HEK293T (cell line): Measurements from ENCODE around the gene NECTIN1.
A peak's percentile ranks its signal among the peaks of the same experiment; 100 is the strongest.

Source experiments
- CTCF ChIA-PET: fragments of 350-600 bp; formaldehyde crosslinking; extraction: SDS; loops from one replicate; lab custom pipeline; 2021; ENCODE audit warnings: antibody characterized with exemption, inconsistent platforms; lab: Yijun Ruan, JAX
- POLR2A ChIA-PET: fragments of 350-600 bp; formaldehyde crosslinking; extraction: SDS; loops from one replicate; lab custom pipeline; 2020; ENCODE audit warnings: antibody characterized with exemption, inconsistent platforms; lab: Yijun Ruan, JAX
- DNase-seq: peaks from one replicate; pipeline ENCODE4 v3.0.0; 2012; ENCODE audit warnings: mixed read lengths; ENCODE audit errors: extremely low spot score
- ARNT ChIP-seq: fragments of 450-650 bp; IDR thresholded peaks from 2 replicates; pipeline ENCODE4 v1.6.1; 2017; ENCODE audit warnings: mild to moderate bottlenecking
- BHLHE40 ChIP-seq: fragments of 450-650 bp; IDR thresholded peaks from 2 replicates; pipeline ENCODE4 v1.6.1; 2016; ENCODE audit warnings: mild to moderate bottlenecking, moderate library complexity, borderline replicate concordance
- CTBP1 ChIP-seq: fragments of 450-650 bp; IDR thresholded peaks from 2 replicates; pipeline ENCODE4 v1.6.1; 2016; ENCODE audit warnings: borderline replicate concordance
- ELF4 ChIP-seq: fragments of 450-650 bp; IDR thresholded peaks from 2 replicates; pipeline ENCODE4 v1.6.1; 2017; ENCODE audit warnings: antibody characterized with exemption
- FOXA1 ChIP-seq: fragments of 450-650 bp; IDR thresholded peaks from 2 replicates; pipeline ENCODE4 v1.6.1; 2016; ENCODE audit warnings: mild to moderate bottlenecking
- FOXK2 ChIP-seq: fragments of 450-650 bp; IDR thresholded peaks from 2 replicates; pipeline ENCODE4 v1.6.1; 2016; ENCODE audit warnings: mild to moderate bottlenecking
- FOXM1 ChIP-seq: fragments of 450-650 bp; IDR thresholded peaks from 2 replicates; pipeline ENCODE4 v1.6.1; 2017; ENCODE audit warnings: mild to moderate bottlenecking, borderline replicate concordance
- HDGF ChIP-seq: fragments of 450-650 bp; IDR thresholded peaks from 2 replicates; pipeline ENCODE4 v1.6.1; 2017; ENCODE audit warnings: antibody characterized with exemption, borderline replicate concordance
- L3MBTL2 ChIP-seq: fragments of 450-650 bp; conservative IDR thresholded peaks from 2 replicates; pipeline ENCODE4 v1.6.1; 2016; ENCODE audit warnings: mild to moderate bottlenecking
- LEF1 ChIP-seq: fragments of 450-650 bp; IDR thresholded peaks from 2 replicates; pipeline ENCODE4 v1.6.1; 2017; ENCODE audit warnings: mild to moderate bottlenecking, borderline replicate concordance
- NFRKB ChIP-seq: fragments of 450-650 bp; IDR thresholded peaks from 2 replicates; pipeline ENCODE4 v1.6.1; 2016; ENCODE audit warnings: mild to moderate bottlenecking, moderate library complexity
- SP1 ChIP-seq: fragments of 450-650 bp; IDR thresholded peaks from 2 replicates; pipeline ENCODE4 v1.6.1; 2017
- SUZ12 ChIP-seq: fragments of 450-650 bp; IDR thresholded peaks from 2 replicates; pipeline ENCODE4 v1.6.1; 2016; ENCODE audit warnings: mild to moderate bottlenecking
- TARDBP ChIP-seq: fragments of 450-650 bp; IDR thresholded peaks from 2 replicates; pipeline ENCODE4 v1.6.1; 2016
- ZNF384 ChIP-seq: fragments of 450-650 bp; IDR thresholded peaks from 2 replicates; pipeline ENCODE4 v1.6.1; 2016
- TF ChIP-seq, protein P1 (sequence below): fragments of 450-650 bp; IDR thresholded peaks from 2 replicates; pipeline ENCODE4 v1.6.1; 2016

Gene NECTIN1

DNA sequence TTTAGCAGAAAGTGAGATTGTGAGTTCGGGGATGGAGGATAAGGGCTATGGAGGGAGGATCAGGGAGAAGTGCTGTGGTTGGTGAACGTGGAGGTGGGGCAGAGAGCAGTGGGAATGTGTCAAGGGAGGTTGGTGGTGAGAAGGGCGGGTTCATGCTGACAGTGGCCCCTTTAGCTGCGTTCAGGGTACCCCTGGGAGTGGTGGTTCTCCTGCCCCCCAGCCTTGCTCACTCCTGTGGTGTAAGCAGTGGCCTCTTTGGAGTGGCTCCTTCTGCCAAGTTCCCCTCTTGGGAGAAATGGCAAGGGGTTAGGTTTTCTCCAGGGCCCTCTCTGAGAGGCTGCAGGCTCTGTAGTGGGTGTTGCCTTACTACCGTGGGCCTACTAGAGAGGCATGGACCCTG is 16.1 kb upstream of the NECTIN1 start:
- ChIA-PET CTCF (interaction anchor here (2.2 kb wide), 1 partner anchor 15 kb away, joined by 5 read pairs; no protein-coding TSS in a partner anchor), POLR2A (no interaction called here)
- TF ChIP-seq FOXM1 = no peak
- TF ChIP-seq, protein P1, sequence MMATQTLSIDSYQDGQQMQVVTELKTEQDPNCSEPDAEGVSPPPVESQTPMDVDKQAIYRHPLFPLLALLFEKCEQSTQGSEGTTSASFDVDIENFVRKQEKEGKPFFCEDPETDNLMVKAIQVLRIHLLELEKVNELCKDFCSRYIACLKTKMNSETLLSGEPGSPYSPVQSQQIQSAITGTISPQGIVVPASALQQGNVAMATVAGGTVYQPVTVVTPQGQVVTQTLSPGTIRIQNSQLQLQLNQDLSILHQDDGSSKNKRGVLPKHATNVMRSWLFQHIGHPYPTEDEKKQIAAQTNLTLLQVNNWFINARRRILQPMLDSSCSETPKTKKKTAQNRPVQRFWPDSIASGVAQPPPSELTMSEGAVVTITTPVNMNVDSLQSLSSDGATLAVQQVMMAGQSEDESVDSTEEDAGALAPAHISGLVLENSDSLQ = no peak
- no peak for TF ChIP-seq TARDBP
- no peak for DNase-seq

DNA sequence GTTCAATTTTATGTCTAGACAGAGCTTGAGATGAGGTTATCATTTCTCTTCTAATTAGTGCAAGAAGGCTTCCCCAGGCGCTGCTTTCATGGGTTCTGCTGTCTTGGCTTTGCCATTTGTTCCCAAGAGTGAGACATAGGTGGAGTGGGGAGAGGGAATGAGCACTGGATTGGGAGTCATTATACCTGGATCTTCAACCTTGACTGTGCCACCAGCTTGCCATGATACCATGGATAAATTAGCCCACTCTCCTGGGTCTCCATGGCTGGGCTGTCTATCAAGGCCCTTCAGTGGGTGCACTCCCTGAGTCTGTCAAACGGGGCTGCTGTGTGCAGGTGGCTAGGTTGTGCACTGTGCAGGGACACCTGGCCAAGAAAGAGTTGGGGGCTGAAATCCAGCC is 15.6 kb upstream of the NECTIN1 start:
- ChIA-PET POLR2A (no interaction called here), CTCF (interaction anchor here (2.2 kb wide), 1 partner anchor 15 kb away, joined by 5 read pairs; no protein-coding TSS in a partner anchor)
- no peak for TF ChIP-seq HDGF
- no peak for TF ChIP-seq FOXM1
- TF ChIP-seq NFRKB = no peak
- no peak for TF ChIP-seq FOXK2
- no peak for TF ChIP-seq ELF4
- TF ChIP-seq L3MBTL2 = no peak
- no peak for TF ChIP-seq FOXA1
- TF ChIP-seq ARNT = no peak
- TF ChIP-seq, protein P1 = no peak
- no peak for TF ChIP-seq ZNF384
- TF ChIP-seq CTBP1 = no peak
- no peak for TF ChIP-seq LEF1
- TF ChIP-seq SUZ12 = no peak
- TF ChIP-seq TARDBP = no peak
- TF ChIP-seq BHLHE40 = no peak
- TF ChIP-seq SP1 = no peak
- DNase-seq = no peak

DNA sequence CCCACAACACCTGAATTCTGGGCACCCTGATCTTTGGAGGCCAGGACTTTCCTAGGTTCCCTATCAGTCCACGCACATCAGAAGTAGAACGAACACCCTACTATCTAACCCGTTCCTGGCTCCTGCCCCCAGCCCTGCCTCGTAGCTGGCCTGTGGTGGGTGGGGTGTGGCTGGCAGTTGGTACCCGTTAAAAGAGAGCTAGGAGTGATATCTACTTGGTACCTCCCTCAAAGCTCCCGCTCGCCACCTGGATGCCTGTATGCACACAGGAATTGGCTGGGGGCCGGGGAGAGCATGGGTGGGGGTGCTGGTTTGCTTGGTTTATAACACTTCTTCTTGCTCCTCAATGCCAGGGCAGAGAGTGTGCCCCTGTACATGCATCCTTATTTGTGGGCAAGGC is 14.0 kb upstream of the NECTIN1 start:
- POLR2A ChIA-PET = no interaction called here
- DNase-seq = no peak
- CTCF ChIA-PET = interaction anchor here (0.7 to 2.2 kb wide), 2 partner anchors 13 to 144 kb away, joined by 3 to 5 read pairs; no protein-coding TSS in a partner anchor
- TF ChIP-seq NFRKB (no peak), L3MBTL2 (no peak), BHLHE40 (no peak), CTBP1 (no peak), ZNF384 (no peak), FOXK2 (no peak), FOXM1 (no peak), ARNT (no peak), LEF1 (no peak), SUZ12 (no peak), FOXA1 (no peak), ELF4 (no peak), TARDBP (no peak), HDGF (no peak)
- TF ChIP-seq, protein P1 = no peak

DNA sequence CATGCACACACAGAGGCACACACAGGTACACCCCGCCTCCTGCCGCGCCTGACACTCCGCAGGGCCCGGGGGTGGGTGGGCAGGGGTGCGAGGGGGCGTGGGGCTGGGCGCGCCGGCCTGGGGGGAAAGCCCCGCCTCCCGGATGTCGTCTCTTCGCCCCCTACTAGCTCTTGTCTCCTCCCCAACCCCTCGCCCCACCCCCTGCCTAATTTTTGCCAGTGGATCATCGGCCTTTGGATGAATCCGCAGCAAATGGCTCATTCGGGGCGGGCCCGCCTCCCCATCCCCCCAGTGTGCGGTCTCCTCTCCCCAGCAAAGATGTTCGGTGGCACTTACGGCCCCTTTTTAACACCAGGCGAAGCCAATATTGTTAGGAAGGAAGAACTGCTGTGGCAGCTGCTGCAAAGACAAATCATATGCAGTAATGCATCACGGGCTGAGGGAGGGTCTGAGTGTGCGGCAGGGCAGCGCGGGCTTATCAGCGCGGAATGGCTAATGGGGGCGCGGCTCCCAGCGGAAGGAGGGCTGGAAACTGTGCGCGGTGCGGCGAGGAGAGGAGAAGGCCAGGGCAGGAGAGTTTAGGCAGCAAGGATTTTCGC is 13.4 kb upstream of the NECTIN1 start:
- TF ChIP-seq HDGF (no peak), FOXM1 (no peak), TARDBP (no peak), FOXK2 (no peak)

DNA sequence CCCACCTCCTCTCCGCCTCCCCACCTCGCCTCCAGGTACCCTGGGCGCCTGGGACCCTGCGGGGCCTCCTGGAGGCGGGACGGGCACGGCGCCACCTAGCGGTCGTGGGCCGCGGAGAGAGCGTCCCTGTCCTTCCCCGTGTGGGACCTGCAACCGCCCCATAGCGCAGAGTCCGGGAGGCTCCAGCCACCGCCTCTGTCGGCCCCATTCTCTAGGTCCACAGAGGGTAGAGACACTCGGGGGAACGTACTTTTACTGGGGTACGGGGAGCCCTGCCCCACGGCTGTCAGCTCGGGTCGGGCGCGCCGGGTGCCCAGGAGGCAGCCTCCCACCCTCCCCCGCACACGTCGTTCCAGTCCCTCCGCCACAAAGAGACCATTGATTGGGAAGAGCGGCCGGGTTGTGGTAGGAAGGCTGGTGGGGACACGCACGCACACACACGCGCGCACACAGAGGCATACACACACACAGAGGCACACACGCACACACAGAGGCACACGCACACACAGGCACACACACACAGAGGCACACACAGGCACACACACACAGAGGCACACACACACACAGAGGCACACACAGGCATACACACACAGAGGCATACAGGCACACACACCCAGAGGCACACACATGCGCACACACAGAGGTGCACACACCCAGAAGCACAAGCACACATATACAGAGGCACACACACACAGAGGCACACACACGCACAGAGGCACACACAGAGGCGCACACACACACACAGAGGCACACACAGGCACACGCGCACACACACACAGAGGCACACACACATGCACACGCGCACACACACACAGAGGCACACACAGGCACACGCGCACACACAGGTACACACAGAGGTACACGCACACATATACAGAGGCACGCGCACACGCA is 12.6 kb upstream of the NECTIN1 start:
- TF ChIP-seq ARNT = no peak
- no peak for TF ChIP-seq FOXA1
- TF ChIP-seq ELF4 = no peak
- no peak for TF ChIP-seq FOXK2
- TF ChIP-seq FOXM1 = no peak
- no peak for TF ChIP-seq SUZ12
- no peak for TF ChIP-seq L3MBTL2
- TF ChIP-seq, protein P1 = no peak

More for the DNA sequence above, 13.4 kb upstream of the NECTIN1 start:
- DNase-seq = no peak
- CTCF ChIA-PET = no interaction called here
- POLR2A ChIA-PET = no interaction called here

More for the DNA sequence above, 12.6 kb upstream of the NECTIN1 start:
- ChIA-PET POLR2A (no interaction called here), CTCF (no interaction called here)
- peak; percentile 87 for DNase-seq
